GM12872 (cell line): ENCODE results near the gene UQCR11.

Experiments used
- CTCF ChIP-seq: IDR thresholded peaks from 3 replicates; pipeline ENCODE4 v1.5.1; 2011; ENCODE audit warnings: low read depth, mild to moderate bottlenecking, low read length, moderate library complexity; ENCODE audit not compliant: insufficient read depth

Gene UQCR11

GRCh38 chr19:1612114-1613086, 7.1 kb upstream of the UQCR11 start:
- no peak for TF ChIP-seq CTCF

GRCh38 chr19:1611353-1611752, 6.1 kb upstream of the UQCR11 start:
- no peak for TF ChIP-seq CTCF

DNA sequence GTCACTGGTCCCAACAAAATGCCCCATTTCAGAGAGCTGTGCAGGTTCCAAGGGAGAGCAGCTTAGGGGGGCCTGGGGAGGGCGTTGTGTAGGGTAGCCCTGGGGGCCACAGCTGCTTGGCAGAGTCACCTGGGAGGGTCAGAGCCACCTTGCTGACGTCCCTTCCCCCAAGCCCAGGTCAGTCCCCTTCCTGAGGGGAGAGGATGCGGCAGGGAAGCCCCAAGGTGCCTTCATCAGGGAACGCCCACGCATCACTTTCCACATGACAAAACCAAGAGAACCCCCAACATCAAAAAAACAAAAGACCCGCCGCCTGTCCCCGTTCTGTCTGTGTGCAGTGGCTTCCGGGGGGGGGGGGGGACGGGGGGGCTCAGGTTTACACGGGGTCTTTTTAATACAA, 5.3 kb upstream of the UQCR11 start:
- no peak for TF ChIP-seq CTCF

GRCh38 chr19:1609680-1610474, 4.6 kb upstream of the UQCR11 start:
- no peak for TF ChIP-seq CTCF

- TF ChIP-seq CTCF, result no peak
Measured at GRCh38 chr19:1609103-1609396, 3.8 kb upstream of the UQCR11 start.

GRCh38 chr19:1608359-1609102, 3.3 kb upstream of the UQCR11 start:
- no peak for TF ChIP-seq CTCF

- TF ChIP-seq CTCF, result no peak
Measured at GRCh38 chr19:1606138-1606651, 933 bp upstream of the UQCR11 start.
